ENCODE results near the gene GRIA3.
"Not testable (repeated sequence)": the region's sequence is repeated elsewhere in the genome, so short reads cannot be mapped to it uniquely, and the experiment has no call there.

GRIA3 gene

DNA sequence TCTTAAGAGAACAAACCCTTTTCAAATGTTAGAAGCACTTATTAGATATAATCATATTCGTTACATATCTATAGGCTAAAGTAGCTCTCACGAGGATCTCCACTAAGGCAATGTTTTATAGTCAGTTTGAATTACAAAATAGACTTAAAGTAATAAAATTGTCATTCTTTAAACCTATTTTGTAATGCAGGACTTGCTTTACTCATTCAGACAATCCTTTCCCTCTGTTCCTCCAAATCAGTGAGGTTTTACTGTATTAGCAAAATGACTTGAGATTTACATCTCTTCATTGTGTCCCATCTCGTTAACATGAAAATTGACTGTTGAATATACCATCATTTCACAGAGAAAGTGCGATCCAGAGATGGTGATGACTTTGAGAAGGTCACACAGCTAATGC is 284.4 kb downstream of the GRIA3 start:
- DNase-seq (ENCODE audit: low spot score) = no peak

GRCh38 chrX:123475068-123475724 is 291.1 kb downstream of the GRIA3 start:
- no peak for DNase-seq (ENCODE audit: low spot score)

DNA sequence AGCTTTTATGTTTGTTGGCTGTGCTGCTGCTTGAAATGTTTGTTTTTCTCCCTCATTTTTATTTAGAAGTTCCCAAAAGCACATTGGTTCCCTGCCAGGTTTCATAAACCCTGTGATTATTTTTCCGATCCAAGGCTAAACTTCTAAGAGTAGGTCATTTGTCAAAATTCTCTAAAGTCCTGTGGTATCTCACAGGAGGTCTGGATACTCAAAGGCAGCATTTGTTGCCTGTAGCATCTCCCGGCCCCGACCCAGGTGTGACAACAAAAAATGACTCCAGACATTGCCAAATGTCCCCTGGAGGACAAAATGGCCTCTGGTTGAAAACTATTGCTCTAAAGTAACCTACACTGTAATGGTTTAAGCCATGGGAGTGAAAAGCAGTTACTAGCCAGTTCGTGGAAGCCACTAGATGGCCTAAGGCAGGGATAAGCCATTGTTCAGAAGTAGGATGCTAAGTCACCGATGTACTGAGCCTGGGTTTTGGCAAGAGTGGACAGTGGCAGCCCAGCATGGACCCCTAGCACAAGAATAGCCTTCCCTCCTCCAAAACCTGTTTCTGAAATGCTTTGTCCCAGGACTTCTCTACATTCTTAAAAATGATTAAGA is 292.6 kb downstream of the GRIA3 start:
- DNase-seq (ENCODE audit: low spot score) = no peak

DNA sequence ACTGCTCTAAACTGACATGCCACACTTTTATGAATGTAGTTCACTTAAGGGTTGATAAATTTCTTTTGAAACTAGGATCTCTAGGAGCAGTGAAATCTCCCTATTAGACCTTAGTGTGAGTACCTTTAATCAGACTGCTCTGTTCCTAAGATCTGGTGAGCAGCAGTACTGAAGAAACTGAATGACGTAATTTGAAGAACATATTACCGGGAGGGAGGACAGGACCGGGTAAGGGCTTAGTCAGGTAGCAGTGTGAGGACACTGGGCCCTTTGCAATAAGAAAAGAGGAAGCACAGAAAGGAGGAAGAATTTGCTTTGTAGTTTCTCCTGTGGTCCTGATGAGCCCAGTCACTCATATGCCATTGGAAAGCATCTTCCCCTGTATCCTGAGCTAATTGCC is 293.6 kb downstream of the GRIA3 start:
- DNase-seq (ENCODE audit: low spot score) = no peak

GRCh38 chrX:123481913-123482851 is 298.1 kb downstream of the GRIA3 start:
- DNase-seq (ENCODE audit: low spot score) = no peak

DNA sequence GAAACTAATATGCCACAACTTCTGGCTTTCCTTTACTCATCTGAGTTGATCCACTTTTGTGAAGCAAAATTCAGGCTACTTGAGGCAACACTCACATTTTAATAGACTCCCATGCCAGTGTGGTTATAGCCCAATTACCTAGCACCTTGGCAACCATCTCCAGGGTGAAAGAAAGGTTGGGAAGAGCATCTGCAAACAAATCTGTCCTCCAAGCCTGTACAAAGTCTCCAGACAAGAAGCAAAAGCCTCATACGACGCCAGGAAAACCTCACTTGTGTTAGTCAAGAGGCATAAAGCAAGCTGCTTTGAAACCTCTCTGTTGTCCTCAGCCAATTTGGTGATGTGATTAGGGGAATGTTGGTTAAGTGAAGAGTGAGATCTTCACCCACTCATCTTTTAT is 302.2 kb downstream of the GRIA3 start:
- no peak for DNase-seq (ENCODE audit: low spot score)

DNA sequence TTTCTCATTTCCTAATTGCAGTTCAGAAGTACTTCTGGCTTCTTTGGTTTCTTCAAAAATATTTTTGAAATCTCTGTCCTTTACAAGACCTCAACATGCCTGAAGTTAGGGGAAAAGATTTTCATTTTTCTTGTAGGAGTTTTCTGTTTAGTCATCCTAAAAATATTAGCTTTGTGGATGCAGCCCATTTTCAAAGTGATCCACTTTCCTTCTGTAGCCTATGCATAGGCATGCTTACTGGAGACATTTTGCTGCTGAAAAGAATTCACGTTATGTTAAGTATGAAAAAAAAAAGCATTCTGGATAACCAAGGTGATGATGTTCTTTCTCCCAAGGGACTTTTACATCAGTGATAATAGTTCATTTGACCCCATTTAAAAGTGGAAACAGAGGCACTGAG is 303.2 kb downstream of the GRIA3 start:
- DNase-seq (ENCODE audit: low spot score) = no peak

DNA sequence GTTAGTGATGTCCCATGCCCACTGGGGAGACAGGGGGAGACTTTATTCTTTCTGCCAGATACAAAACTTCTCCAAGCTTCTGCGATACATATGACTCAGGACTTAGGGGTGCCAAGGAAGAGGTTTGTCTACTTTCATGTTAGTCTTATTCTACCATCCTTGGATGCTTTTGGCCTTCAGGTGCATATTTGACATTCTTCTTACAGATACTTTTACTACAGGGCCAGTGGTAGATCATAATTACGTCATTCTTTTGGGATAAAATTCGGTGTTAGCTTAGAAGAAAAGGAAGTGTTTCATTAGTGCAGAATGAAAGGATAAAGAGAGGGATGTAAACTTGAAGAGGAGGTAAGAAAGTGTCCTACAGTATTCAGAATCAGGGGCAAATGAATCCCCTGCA is 303.6 kb downstream of the GRIA3 start:
- DNase-seq (ENCODE audit: low spot score) = no peak

GRCh38 chrX:123489011-123489410 is 304.9 kb downstream of the GRIA3 start:
- DNase-seq (ENCODE audit: low spot score) = no peak

GRCh38 chrX:123493857-123494256 is 309.8 kb downstream of the GRIA3 start:
- DNase-seq (ENCODE audit: low spot score) = no peak

- no peak for DNase-seq (ENCODE audit: low spot score)
Observed at GRCh38 chrX:123499787-123500186, 315.7 kb downstream of the GRIA3 start.

DNA sequence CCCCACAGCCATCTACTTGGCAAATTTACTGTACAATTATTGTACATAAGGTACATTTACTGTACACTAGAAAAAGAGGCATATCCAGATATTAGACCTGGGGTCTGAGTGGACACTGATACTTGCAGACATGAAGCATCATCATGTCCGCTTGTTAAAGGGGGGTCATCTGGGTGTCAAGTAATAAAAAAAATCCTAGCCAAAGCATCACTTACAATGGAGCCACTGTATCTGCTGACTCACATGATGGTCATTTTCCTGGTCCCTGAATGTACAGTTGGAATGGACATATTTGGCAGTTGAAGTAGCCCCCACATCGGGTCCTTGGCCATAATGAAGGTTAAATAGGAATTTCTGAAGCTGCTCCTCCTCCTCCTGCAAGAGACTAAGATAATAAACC is 320.0 kb downstream of the GRIA3 start:
- no peak for DNase-seq (ENCODE audit: low spot score)

DNA sequence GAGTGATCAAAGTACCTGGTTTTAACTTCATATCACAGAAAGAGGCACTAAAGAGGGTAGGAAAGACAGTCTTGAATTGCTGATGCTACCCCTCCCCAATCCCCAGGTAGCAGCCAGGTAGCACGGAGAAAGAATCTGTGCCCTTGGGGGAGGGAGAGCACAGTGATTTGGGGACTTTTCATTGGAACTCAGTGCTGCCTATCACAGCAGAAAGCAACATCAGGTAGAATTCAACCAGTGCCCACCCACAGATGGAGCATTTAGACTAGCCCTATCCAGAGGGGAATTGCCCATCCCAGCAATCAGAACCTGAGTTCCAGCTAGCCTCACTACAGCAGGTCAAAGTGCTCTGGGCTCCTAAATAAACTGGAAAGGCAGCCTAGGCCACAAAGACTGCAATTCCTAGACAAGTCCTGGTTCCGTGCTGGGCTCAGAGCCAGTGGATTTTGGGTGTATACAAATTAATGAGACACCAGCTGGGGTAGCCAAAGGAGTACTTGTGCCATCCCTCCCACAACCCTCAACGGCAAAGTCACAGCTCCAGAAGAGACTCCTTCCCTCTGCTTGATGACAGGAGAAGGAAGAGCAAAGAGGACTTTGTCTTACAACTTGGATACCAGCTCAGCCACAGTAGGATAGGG is 320.7 kb downstream of the GRIA3 start:
- DNase-seq (ENCODE audit: low spot score) = no peak

DNA sequence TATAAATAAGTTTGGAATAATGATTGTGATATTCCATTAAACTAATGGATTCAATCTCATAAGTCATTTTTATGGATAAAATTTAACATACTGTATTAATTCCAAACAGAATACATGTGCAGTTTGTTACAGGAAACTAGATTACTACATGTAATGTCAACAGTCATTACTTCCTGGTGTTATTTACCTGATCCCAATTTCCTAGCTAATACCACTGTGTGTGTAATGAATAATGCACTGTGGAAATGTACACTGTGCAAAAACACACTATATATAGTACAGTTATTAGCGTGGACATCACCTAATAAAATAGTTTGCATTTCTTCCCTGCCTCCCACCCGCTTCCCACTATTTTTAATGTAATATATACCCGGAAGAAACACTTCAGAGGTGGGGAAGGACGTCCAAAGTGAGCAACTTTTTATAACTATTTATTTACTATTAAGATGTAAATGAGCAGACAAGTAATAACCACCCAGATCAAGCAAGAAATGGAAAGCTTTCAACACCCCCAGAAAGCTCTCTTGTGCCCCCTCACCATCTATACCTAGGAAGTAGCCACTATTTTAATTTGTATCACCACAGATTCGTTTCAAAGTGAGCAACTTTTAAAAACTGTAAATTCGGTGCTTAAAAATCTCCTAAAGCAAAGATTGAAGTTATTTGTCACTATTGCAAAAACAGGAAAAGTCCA is 329.7 kb downstream of the GRIA3 start:
- no peak for DNase-seq (ENCODE audit: low spot score)

- not testable (repeated sequence) for DNase-seq (ENCODE audit: low spot score)
Observed at GRCh38 chrX:123514279-123514640, 330.2 kb downstream of the GRIA3 start.

DNA sequence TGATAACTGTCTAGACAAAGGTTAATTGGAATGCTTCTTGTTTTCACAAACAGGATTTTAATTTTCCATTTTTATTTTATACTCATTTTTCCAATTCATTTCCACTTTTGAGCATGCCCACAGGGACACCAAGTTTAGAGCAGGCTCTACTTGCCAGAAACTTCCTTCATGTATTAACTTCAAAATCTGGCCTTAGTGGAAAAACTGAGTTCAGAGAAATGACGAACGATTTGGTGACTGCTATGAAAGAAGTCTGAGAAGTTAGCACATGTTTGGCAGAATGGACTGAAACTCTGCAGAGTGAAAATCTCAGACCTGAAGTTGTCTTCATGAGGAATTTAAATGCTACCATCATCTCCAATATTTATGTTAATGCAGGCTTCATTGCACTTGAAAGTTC is 334.7 kb downstream of the GRIA3 start:
- no peak for DNase-seq (ENCODE audit: low spot score)

DNA sequence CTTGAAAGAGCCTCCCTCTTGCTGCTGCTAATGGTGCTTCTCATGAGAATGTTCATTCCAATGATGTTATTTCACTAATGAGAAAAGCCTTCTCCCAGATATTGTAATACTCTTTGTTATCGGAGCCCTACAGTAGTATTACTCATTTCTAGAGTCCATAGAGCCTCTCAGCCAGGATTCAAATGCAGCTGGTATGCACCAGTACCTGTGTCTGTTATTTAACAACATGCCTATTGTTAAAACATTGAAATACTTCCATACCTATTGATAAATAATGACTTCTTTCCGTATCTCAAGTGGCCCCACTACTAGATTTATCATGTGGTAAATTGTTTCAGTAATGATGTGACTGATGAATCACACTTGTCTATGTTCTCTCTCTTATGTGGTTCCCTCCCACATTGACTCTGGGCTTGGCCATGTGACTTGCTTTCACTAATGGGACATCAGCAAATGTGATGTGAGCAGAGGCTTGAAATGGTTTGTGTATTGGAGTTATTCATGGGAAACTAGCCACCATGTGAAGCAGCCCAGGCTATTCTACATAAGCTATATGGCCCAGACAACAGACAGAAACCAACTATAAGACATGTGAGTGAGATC is 341.1 kb downstream of the GRIA3 start:
- no peak for DNase-seq (ENCODE audit: low spot score)

- not testable (repeated sequence) for DNase-seq (ENCODE audit: low spot score)
Observed at GRCh38 chrX:123530726-123531125, 346.6 kb downstream of the GRIA3 start.
